GM12872 (cell line): ENCODE results near the gene PYGO1.

Source experiments
- CTCF ChIP-seq: IDR thresholded peaks from 3 replicates; pipeline ENCODE4 v1.5.1; 2011; ENCODE audit warnings: low read depth, mild to moderate bottlenecking, low read length, moderate library complexity; ENCODE audit not compliant: insufficient read depth

PYGO1 gene

GRCh38 chr15:55507567-55507966 is 80.6 kb downstream of the PYGO1 start:
- TF ChIP-seq CTCF, result no peak

- no peak for TF ChIP-seq CTCF
Observed at GRCh38 chr15:55499151-55499550, 89.0 kb downstream of the PYGO1 start.

- no peak for TF ChIP-seq CTCF
Observed at GRCh38 chr15:55496716-55497115, 91.4 kb downstream of the PYGO1 start.

GRCh38 chr15:55494931-55495330 is 93.2 kb downstream of the PYGO1 start:
- TF ChIP-seq CTCF, result no peak
